A172 (cell line): ENCODE measurements around the gene POU3F3. TPM values are rescaled to one million over a fixed set of nuclear protein-coding genes. Genes with fewer than 3 reads are reported as not detected.

ENCODE experiments used
- DNase-seq: peaks from one replicate; pipeline ENCODE4 v3.0.0-alpha.2; 2015; ENCODE audit warnings: low spot score
- total RNA-seq: library from RNA; depleted of rRNA; stranded (reverse); fragments of >200 nt; shearing (Covaris generic); gene quantifications from 2 replicates; pipeline ENCODE4 v1.2.3, GENCODE V29; 2014

Gene POU3F3
- total RNA-seq, 1 experiment from 2014 or later, result not detected

- no peak for DNase-seq
Measured at GRCh38 chr2:104860451-104860790, 6.5 kb downstream of the POU3F3 start.

DNA sequence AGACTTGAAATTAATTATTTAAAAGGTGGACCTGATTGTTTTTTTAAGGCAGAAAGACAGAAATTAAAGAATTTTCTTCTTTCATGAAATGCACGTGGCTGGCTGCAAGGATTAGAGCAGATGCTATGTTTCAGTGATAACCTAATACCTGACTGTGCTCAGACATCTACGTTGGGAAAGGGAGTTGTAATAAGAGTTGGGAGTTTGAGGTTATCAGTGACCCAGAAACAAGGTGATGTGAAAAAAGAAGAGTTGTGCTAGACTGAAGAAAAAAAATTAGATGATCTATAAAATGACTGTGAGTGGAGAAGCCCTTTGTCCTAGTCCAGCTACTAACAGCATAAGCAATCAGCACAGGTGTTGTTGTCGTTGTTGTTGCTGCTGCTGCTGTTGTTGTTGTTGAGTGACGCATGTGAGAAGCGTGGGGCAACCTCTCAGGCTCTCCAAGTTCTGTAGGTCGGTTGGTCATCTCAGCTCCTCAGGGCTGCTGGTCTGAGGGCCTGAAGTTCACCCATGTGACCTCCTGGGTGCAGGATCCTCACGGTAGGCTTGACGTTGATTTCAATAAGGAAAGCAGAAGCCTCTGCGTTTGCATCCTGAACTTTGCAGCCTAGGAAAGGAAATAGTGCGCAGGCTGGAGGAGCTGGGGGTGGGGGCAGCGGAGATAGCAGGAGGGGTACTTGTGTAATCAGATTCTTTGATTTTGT, 7.6 kb downstream of the POU3F3 start:
- no peak for DNase-seq

GRCh38 chr2:104862058-104862941, 8.4 kb downstream of the POU3F3 start:
- DNase-seq, result no peak

DNA sequence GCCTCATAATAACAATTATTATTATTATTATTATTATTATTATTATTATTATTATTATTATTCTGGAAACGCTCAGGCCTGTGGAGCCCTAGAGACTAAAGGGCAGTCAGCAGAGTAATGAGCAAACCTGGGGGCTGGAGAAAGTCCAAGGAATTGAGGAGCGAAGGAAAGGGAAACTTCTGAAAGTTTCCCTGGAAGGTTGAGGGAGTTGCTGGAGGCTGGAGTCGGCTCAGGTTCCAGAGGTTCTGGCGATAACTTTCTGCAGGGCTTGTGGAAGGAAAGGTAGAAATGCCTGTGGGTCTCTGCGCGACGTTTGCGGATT, 9.2 kb downstream of the POU3F3 start:
- DNase-seq, result no peak

DNA sequence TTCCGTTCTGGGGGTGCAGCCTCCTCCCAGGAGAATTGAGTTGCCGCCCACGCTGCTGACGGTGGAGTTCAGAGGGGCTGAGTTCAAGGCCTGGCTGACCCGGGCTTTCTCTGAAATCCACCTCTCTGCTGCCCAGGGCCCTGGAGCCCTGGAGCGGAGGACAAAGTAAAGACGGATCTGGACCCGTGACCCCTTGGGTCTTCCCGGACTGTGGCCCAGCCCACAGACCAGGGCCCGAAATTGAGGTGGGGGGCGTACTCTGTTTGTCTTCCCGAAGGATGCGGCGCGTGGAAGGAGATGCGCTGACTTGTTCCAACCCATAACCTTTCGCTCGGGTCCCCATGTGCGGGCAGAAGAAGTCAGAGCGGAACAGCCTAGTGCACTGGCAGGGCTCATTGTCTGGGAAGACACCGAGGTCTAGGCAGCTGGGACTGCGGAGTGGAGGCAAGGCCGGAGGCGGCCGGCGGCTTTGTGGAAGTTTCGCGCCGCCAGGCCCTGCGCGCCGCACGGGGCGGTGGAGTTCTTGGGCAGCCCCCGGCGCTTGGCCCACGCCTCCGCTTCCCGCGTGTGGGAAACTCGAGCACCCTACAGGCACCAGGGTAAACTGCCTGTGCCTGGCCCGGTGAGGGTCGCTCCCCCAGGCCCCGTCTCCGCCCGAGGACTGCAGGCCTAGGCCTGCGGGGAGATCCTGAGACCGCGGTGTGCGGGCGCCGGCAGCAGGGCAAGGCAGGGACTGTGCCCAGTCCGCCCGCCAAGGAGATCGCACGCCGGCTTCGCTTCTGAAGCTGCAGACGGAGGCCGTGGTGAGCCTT, 9.8 kb downstream of the POU3F3 start:
- no peak for DNase-seq

GRCh38 chr2:104864280-104865095, 10.6 kb downstream of the POU3F3 start:
- DNase-seq, result no peak

DNA sequence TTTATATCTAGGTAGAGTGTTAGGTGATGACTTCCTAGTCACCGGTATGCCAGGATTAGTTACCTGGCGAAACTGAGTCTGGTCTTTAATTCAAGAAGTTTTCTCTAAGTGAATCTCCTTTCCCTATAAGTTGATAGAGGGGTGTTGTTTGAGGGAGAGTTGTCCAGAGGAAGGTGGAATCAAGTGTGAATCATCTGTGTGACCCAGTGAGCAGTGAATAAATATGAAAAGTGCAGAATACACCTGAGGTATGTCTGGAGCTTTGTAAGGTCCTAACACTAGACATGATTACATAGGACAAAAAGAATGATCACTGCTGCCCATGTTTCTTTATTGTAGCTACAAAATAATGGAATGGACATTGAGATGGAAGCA, 11.2 kb downstream of the POU3F3 start:
- DNase-seq, result no peak

DNA sequence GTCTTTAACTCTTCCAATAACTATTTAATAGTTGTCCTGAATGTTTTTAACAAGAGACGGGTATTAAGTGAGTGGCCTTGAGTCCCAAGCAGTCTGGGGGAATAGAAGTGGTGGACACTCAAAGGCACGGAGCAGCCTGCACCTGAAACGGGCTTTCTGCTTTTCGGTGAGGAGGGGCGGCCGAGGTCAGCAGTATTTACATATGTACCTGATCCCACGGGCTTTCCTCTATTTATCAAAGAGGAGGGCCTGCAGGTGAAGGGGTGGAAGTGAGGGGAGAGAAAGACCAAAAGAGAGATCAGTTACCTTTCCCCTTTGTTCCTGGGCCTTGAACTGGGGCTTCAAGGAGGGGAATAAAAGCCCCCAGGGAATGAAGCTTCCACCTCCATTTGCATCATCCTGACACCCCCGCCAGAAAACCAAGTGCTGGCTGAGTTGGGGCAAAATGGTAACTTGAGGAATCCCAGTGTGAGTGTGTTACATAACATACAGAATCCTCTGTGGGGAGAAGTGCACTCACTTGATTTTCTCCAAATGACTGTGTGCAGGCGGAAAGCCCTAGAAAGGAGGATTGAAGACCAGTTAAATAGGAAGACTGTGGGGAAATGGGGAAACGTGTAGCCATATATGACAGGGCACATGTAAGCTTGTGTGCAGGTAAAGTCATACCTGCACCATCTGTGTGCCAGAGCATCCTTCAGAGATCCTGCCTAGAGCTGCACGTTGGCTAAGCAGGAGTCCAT, 12.4 kb downstream of the POU3F3 start:
- no peak for DNase-seq

DNA sequence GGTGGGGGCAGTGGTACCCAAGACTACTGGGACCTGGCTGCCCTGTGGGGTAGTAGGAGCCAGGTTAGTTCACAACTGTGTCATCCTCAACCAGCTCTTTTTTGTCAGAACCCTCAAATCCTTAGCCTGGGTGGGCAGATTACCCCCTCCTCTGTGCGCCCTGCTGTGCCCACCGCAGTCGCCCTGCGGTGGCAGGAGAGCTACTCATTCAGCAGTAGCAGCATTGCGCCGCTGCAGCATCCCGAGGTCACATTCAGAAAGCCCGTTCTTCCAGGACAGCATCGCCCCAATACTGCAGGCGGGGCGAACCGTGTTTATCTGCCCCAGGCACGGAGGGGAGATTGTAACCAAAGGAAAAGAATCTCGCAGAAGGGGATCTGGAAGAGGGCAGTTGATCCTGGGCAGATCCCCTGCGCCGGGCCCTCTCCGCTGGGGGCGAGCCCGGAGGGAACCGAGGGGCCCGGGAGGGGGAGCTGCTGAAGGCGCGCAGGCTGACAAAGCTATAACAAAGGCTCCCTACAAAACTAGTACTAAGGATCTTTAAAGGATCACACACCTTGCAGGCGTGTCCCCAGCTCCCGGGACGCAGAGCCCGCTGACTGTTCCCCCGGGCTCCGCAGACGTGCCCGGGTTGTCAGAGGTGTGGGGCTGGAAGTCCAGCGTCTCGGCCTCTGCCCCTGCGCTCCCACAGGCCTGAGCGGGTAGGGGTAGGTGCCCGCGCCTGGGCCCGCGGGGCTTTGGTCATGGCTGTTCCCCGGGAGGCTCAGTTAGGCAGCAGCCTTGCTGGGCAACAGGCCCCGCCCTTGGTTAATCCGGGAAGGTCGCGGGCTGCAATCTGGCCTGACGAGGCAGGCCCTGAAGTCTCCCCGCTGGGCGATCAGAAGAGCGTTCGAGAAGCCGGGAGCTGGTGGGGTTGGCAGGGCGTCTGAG, 13.2 kb downstream of the POU3F3 start:
- DNase-seq, result no peak

GRCh38 chr2:104867813-104868504, 14.0 kb downstream of the POU3F3 start:
- DNase-seq, result no peak

DNA sequence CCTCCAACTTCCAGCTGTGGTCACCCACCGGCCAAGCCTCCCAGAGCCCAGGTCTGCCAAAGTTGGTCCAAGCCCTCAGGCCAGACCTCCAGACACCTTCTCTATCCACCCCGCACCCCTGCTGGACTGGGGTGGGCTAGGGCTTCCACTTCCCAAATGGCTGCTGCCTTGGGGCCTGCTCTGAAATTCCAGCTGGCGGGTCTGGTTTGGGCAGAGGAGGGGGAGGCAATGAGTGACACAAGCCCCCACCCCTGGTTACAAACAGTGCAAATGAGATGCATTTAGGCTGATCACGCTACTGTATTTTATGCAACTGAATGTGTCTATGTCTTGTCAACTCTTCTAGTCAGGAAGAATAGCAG, 14.6 kb downstream of the POU3F3 start:
- no peak for DNase-seq

DNA sequence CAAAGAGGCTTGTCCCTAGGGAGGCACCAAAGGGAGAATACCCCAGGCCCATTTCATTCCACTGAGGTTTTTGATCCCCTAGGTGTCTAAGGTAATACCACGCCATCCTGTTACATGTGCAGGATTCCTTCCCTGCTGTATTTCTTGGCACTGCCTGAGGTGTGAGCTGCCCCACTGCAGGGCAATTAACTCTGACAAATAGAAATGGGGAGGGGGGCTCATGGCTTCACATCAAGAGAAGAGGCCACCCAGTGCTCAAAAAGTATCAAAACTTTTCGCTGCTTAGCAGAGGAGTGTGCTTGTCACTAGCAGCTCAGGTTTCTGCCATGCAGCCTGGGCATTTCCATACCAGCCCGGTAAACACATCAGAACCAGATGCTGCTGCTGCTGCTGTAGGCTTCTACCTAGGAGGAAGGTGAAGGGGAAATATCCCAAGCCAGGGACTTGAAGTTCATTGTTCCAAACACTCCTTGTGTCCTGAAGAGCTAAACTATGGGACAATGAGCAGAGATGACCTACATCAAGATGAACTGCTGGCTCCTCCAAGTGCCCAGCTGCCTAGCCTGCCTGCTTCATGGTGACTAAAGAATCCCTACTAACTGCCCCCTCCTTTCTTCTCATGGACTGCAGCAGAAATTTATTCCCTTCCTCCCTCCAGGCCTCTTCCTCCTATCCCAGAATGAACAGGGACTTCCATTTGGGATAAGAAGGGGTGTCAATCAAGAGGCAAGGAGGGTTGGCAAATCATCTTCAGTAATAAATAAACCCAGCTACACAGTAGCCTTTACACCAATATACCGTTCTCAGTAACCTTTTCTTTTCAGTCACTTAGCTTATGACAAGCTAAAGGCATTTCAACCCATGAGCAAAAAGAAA, 16.4 kb downstream of the POU3F3 start:
- DNase-seq, result no peak

- no peak for DNase-seq
Measured at GRCh38 chr2:104871649-104871971, 17.7 kb downstream of the POU3F3 start.

- DNase-seq, result no peak
Measured at GRCh38 chr2:104871972-104872865, 18.3 kb downstream of the POU3F3 start.

GRCh38 chr2:104872866-104873688, 19.2 kb downstream of the POU3F3 start:
- DNase-seq, result peak; percentile 27

DNA sequence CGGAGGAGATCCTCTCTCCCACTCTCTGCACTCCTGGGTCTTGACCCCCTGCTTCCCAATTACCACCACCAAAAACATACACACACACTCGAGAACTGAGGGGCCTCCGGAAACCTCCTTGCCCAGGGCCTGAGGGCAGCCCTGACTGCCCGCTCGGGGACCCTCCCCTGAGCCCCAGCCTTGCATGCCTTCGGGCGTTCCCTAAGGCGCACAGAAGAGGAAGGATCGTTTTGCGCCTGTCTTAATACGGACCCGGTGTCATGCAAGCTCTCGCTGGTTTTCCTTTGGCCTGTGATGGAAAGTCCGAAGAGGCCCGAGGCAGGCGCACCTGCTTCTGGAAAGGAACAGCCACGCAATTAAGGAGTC, 19.8 kb downstream of the POU3F3 start:
- no peak for DNase-seq

DNA sequence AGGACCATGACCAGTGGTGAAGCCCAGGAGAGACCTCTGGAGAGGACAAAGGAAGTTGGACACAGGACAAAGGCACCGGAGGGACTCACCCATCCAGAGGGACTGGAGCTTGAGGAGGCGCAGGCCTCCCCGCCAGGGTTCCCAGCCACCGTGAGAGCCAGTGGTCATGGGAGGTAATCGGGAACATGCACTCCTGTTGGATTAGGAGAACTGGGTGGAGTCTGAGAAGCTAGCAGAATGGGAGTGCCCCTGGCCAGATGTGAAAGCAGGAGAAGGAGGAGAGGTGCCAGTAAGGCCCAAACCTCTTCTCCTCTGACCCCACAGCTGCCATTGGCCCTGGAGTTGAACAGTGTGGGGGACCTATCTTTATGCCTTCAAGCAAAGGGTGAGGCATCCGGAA, 20.3 kb downstream of the POU3F3 start:
- DNase-seq, result no peak
